HepG2 (cell line): ENCODE measurements around the gene LRP10. TPM values are rescaled to one million over a fixed set of nuclear protein-coding genes. Genes with fewer than 3 reads are reported as not detected.
A peak's percentile ranks its signal among the peaks of the same experiment; 100 is the strongest.

Experiments
- ATAC-seq: fragments of 200-7000 bp; cut with Tn5 transposase; 3 replicates; pipeline ENCODE4 v1.9.1; 2020; ENCODE audit warnings: mild to moderate bottlenecking, moderate library complexity
- BruUV-seq: library from RNA; stranded (reverse); fragments of 400-500 nt; replicated peaks from 2 replicates; lab custom pipeline; 2021; lab: Mats Ljungman, UMichigan
- CTCF ChIA-PET: fragments of 300-600 bp; formaldehyde crosslinking; extraction: SDS; loops from one replicate; lab custom pipeline; 2021; ENCODE audit warnings: low total read pairs, inconsistent platforms, low intra/inter-chr PET ratio; lab: Yijun Ruan, JAX
- POLR2A ChIA-PET: fragments of 350-600 bp; sonication (Branson Sonifier 250); formaldehyde crosslinking; loops from one replicate; lab custom pipeline; 2020; ENCODE audit warnings: antibody characterized with exemption, inconsistent platforms; lab: Yijun Ruan, JAX
- DNase-seq: peaks from one replicate; pipeline ENCODE4 v3.0.0-alpha.2; 2015; ENCODE audit warnings: low spot score
- FAIRE-seq: peaks from 3 replicates; lab custom pipeline; 2011; peaks lifted over from hg19 to GRCh38; lab: Jason Lieb, UNC
- H2AFZ ChIP-seq: one replicate; pipeline ENCODE4 v1.6.1; 2011; ENCODE audit warnings: low read length, inconsistent platforms
- H3K27ac ChIP-seq: fragments of 300-600 bp; 3 replicates; pipeline ENCODE4 v1.8.0; 2011; ENCODE audit warnings: mixed run types, mild to moderate bottlenecking, mixed read lengths, low read length, inconsistent platforms; ENCODE audit not compliant: insufficient read depth; ENCODE audit errors: extremely low read length
- H3K27me3 ChIP-seq, 2 experiments: fragments of 200-600 bp in 1 of 2; 2 replicates in 1 of 2; 3 replicates in 1 of 2; pipeline versions ENCODE4 v1.6.0 to v1.8.0; 2011; ENCODE audit warnings: low read length in 2 of 2, mild to moderate bottlenecking in 2 of 2, moderate library complexity in 2 of 2, inconsistent platforms in 1 of 2; ENCODE audit not compliant: insufficient read depth in 2 of 2, control insufficient read depth in 1 of 2
- H3K36me3 ChIP-seq, 2 experiments: fragments of 200-600 bp in 1 of 2; replicated peaks in 1 of 2; 2 replicates in 1 of 2; 3 replicates in 1 of 2; pipeline versions ENCODE4 v1.5.1 to v1.8.0; 2011; ENCODE audit warnings: low read length in 2 of 2, inconsistent platforms in 1 of 2; ENCODE audit not compliant: insufficient read depth in 2 of 2, control insufficient read depth in 1 of 2
- H3K4me1 ChIP-seq: 2 replicates; pipeline ENCODE4 v1.5.1; 2012; ENCODE audit warnings: low read length, inconsistent platforms; ENCODE audit not compliant: insufficient read depth
- H3K4me2 ChIP-seq: 2 replicates; pipeline ENCODE4 v1.6.0; 2011; ENCODE audit warnings: low read depth, low read length, inconsistent platforms
- H3K4me3 ChIP-seq, 3 experiments: fragments of 200-600 bp in 1 of 3; sonication (generic), shearing (Covaris generic) in 1 of 3; replicated peaks in 1 of 3; 2 replicates each; pipeline ENCODE4 v1.5.1; 2011 to 2016; ENCODE audit warnings: low read length in 3 of 3, inconsistent platforms in 2 of 3, low read depth in 2 of 3, mild to moderate bottlenecking in 2 of 3, control low read depth in 1 of 3, mixed read lengths in 1 of 3; ENCODE audit not compliant: insufficient read depth in 1 of 3
- H3K79me2 ChIP-seq: one replicate; pipeline ENCODE4 v1.6.1; 2011; ENCODE audit warnings: low read length, inconsistent platforms; ENCODE audit not compliant: insufficient read depth
- H3K9ac ChIP-seq: 2 replicates; pipeline ENCODE4 v1.6.0; 2011; ENCODE audit warnings: mild to moderate bottlenecking, low read depth, low read length, inconsistent platforms; ENCODE audit not compliant: insufficient read depth
- H3K9me3 ChIP-seq: 2 replicates; pipeline ENCODE4 v1.5.1; 2012; ENCODE audit warnings: mild to moderate bottlenecking, low read length
- H4K20me1 ChIP-seq: 2 replicates; pipeline ENCODE4 v1.6.0; 2011; ENCODE audit warnings: inconsistent platforms, mild to moderate bottlenecking, low read length, moderate library complexity; ENCODE audit not compliant: insufficient read depth
- ATF2 ChIP-seq: sonication (generic); formaldehyde crosslinking; IDR thresholded peaks from 2 replicates; pipeline ENCODE4 v1.4.0; 2020; ENCODE audit warnings: missing genetic modification reagents
- ATF7 ChIP-seq, 2 experiments: fragments of 450-650 bp in 1 of 2; sonication (generic) in 1 of 2; formaldehyde crosslinking in 1 of 2; IDR thresholded peaks; 2 replicates each; pipeline versions ENCODE4 v1.4.0 to v1.6.1; 2016 to 2020; ENCODE audit warnings: antibody characterized with exemption in 1 of 2, mild to moderate bottlenecking in 1 of 2, missing genetic modification reagents in 1 of 2
- CENPT ChIP-seq: sonication (generic); formaldehyde crosslinking; IDR thresholded peaks from 2 replicates; pipeline ENCODE4 v1.8.0; 2022; ENCODE audit warnings: low read depth, mild to moderate bottlenecking, moderate library complexity, missing genetic modification reagents
- HES4 ChIP-seq: sonication (generic); formaldehyde crosslinking; IDR thresholded peaks from 2 replicates; pipeline ENCODE4 v1.9.0; 2021; ENCODE audit warnings: mild to moderate bottlenecking, missing genetic modification reagents, borderline replicate concordance
- MIER3 ChIP-seq: IDR thresholded peaks from 2 replicates; pipeline ENCODE4 v1.6.1; 2016; ENCODE audit warnings: missing compliant biosample characterization, borderline replicate concordance
- MYPOP ChIP-seq: sonication (generic); formaldehyde crosslinking; IDR thresholded peaks from 2 replicates; pipeline ENCODE4 v1.8.1; 2023; ENCODE audit warnings: mild to moderate bottlenecking, moderate library complexity, missing genetic modification reagents
- POLR2AphosphoS5 ChIP-seq: IDR thresholded peaks from 2 replicates; pipeline ENCODE4 v1.6.1; 2012; ENCODE audit warnings: low read depth, low read length
- RBM22 ChIP-seq: fragments of 200-400 bp; formaldehyde crosslinking; optimal IDR thresholded peaks from 2 replicates; pipeline ENCODE3; 2017; ENCODE audit warnings: mild to moderate bottlenecking, low read length, moderate library complexity
- SMC3 ChIP-seq: IDR thresholded peaks from 2 replicates; pipeline ENCODE4 v1.6.1; 2011; ENCODE audit warnings: low read length, improper control_type of control experiment
- TBX2 ChIP-seq: sonication (generic); formaldehyde crosslinking; IDR thresholded peaks from 2 replicates; pipeline ENCODE4 v1.5.0; 2020; ENCODE audit warnings: missing genetic modification reagents, mild to moderate bottlenecking, borderline replicate concordance
- ZNF256 ChIP-seq: sonication (generic); formaldehyde crosslinking; conservative IDR thresholded peaks from 2 replicates; pipeline ENCODE4 v1.4.0; 2020; ENCODE audit warnings: missing genetic modification reagents
- ZNF275 ChIP-seq: sonication (generic); formaldehyde crosslinking; IDR thresholded peaks from 2 replicates; pipeline ENCODE4 v1.8.0; 2022; ENCODE audit warnings: missing genetic modification reagents, mild to moderate bottlenecking, inconsistent platforms, borderline replicate concordance
- ZNF3 ChIP-seq: IDR thresholded peaks from 2 replicates; pipeline ENCODE4 v1.7.0; 2017; ENCODE audit warnings: inconsistent platforms
- ZNF343 ChIP-seq: sonication (generic); formaldehyde crosslinking; IDR thresholded peaks from 2 replicates; pipeline ENCODE4 v1.4.0; 2020; ENCODE audit warnings: mild to moderate bottlenecking, missing genetic modification reagents
- ZNF556 ChIP-seq: sonication (generic); formaldehyde crosslinking; IDR thresholded peaks from 2 replicates; pipeline ENCODE4 v1.4.0; 2020; ENCODE audit warnings: mild to moderate bottlenecking, missing genetic modification reagents, borderline replicate concordance
- ZNF616 ChIP-seq: sonication (generic); formaldehyde crosslinking; IDR thresholded peaks from 2 replicates; pipeline ENCODE4 v1.5.0; 2020; ENCODE audit warnings: low read depth, mild to moderate bottlenecking, missing genetic modification reagents
- ZNF639 ChIP-seq: conservative IDR thresholded peaks from 2 replicates; pipeline ENCODE4 v1.6.1; 2018; ENCODE audit warnings: missing genetic modification reagents
- ZNF766 ChIP-seq: sonication (generic); formaldehyde crosslinking; IDR thresholded peaks from 2 replicates; pipeline ENCODE4 v1.5.0; 2020; ENCODE audit warnings: missing genetic modification reagents, borderline replicate concordance
- ZNF83 ChIP-seq: sonication (generic); formaldehyde crosslinking; IDR thresholded peaks from 2 replicates; pipeline ENCODE4 v1.4.0; 2020; ENCODE audit warnings: missing genetic modification reagents, mild to moderate bottlenecking, borderline replicate concordance
- WGBS: methylation state at CpG from one replicate; pipeline ENCODE4 v1.1.6; 2017; ENCODE audit warnings: low lambda C conversion rate; 5-methylcytosine and 5-hydroxymethylcytosine counted together
- in situ Hi-C: cut with HindIII; loops from 2 replicates; pipeline ENCODE4 v1.10.0; 2017; ENCODE audit warnings: low pct_unique_long_range_greater_than_20kb; ENCODE audit not compliant: extremely low pct_ligation_motif_present
- intact Hi-C: fragments of 100-400 bp; cut with micrococcal nuclease; formaldehyde crosslinking; loops from one replicate; pipeline ENCODE4 v1.10.0; 2022; ENCODE audit not compliant: unreplicated experiment
- polyA plus RNA-seq, 8 experiments: library from polyadenylated mRNA; depleted of rRNA in 3 of 8; stranded (reverse) in 7 of 8; unstranded in 1 of 8; fragments of >200 nt; fragmentation: Illumina TruSeq in 4 of 8; extraction: Trizol in 4 of 8; gene quantifications; 2 replicates each; pipeline versions ENCODE4 v1.2.1 to v1.2.3, GENCODE V29; 2011 to 2016; ENCODE audit warnings: low read depth in 4 of 8, missing spikeins in 1 of 8, mixed read lengths in 1 of 8; ENCODE audit not compliant: insufficient read depth in 1 of 8
- total RNA-seq, 5 experiments: library from RNA; depleted of rRNA; stranded (reverse); fragments of >200 nt; fragmentation: Illumina TruSeq; extraction: Trizol; gene quantifications; 2 replicates each; pipeline ENCODE4 v1.2.3, GENCODE V29; 2016; ENCODE audit warnings: low read depth in 1 of 5

Gene LRP10
- total and polyA plus RNA-seq, 2 of the 13 experiments (the other 11 are each of a cell fraction or from before 2014, with no cell fraction given) = 16.9 to 45.2 TPM

GRCh38 chr14:22838631-22839041 lies 32.9 kb upstream of the LRP10 start:
- in situ Hi-C loops (no loop called here), intact Hi-C loops (no loop called here)
- Histone ChIP-seq H3K9ac (no peak overlapping the region), H3K27me3 (peaks cover 0 to 1% of the 10 kb centered on the region in 2 experiments; a peak in 1 of 5 replicates), H3K4me3 (no peak overlapping the region), H3K27ac (no peak overlapping the region), H3K79me2 (no peaks in the 10 kb centered on the region), H3K4me1 (peaks cover 41% of the 10 kb centered on the region), H3K36me3 (peaks cover 7 to 8% of the 10 kb centered on the region in 2 experiments), H3K4me2 (no peak overlapping the region), H4K20me1 (no peaks in the 10 kb centered on the region), H3K9me3 (no peaks in the 10 kb centered on the region), H2AFZ (no peak overlapping the region)
- BruUV-seq = no TSS peak
- ATAC-seq (peak; percentile 7), FAIRE-seq (no peak), DNase-seq (no peak)
- ChIA-PET CTCF (no interaction called here), POLR2A (interaction anchor here (1.5 to 3.7 kb wide), 6 partner anchors 8 to 1593 kb away, joined by 3 to 27 read pairs (median 10); partner anchors contain the start of genes LRP10, OXA1L and PRMT5)
- 83% methylated on average over 6 of the region's 6 CpGs for WGBS
- TF ChIP-seq ZNF616 = no peak
- TF ChIP-seq ZNF343 = 0 out of 2 replicates have a peak, but pooled peaks have one; percentile 23
- no peak for TF ChIP-seq ZNF3
- no peak for TF ChIP-seq ZNF275 (CRISPR knock-in tag)
- TF ChIP-seq MIER3 (CRISPR knock-in tag) = no peak
- no peak for TF ChIP-seq ATF7 (IDR thresholded peaks at IDR 0.05)
- TF ChIP-seq ATF7 (CRISPR knock-in tag; IDR thresholded peaks at IDR 0.05) = 0 out of 2 replicates have a peak, but pooled peaks have one; percentile 27
- no peak for TF ChIP-seq TBX2 (CRISPR knock-in tag)
- peak; percentile 66; the same call in 1 of the 2 replicates for TF ChIP-seq ZNF556 (CRISPR knock-in tag)
- TF ChIP-seq ZNF83 (CRISPR knock-in tag) = no peak
- no peak for TF ChIP-seq ATF2 (CRISPR knock-in tag)
- 0 out of 2 replicates have a peak, but pooled peaks have one; percentile 9 for TF ChIP-seq HES4 (CRISPR knock-in tag)
- no peak for TF ChIP-seq ZNF256 (CRISPR knock-in tag)
- TF ChIP-seq ZNF766 (CRISPR knock-in tag) = 0 out of 2 replicates have a peak, but pooled peaks have one; percentile 31
- no peak for TF ChIP-seq SMC3
- no peak for TF ChIP-seq ZNF639 (CRISPR knock-in tag)
- no peak for TF ChIP-seq CENPT (CRISPR knock-in tag)
- no peak for TF ChIP-seq RBM22
- no peak for TF ChIP-seq MYPOP (CRISPR knock-in tag)
- no peak for TF ChIP-seq POLR2AphosphoS5
